Smooth muscle cell (in vitro differentiated cells): ENCODE data around the gene THEMIS2. TPM values are rescaled to one million over a fixed set of nuclear protein-coding genes. Genes with fewer than 3 reads are reported as not detected.

Experiments
- DNase-seq: peaks from one replicate; lab custom pipeline; 2025; ENCODE audit not compliant: unreplicated experiment; lab: John Stamatoyannopoulos, UW
- H2AFZ ChIP-seq: fragments of 200-600 bp; sonication (generic); 2 replicates; pipeline ENCODE4 v1.6.0; 2016; ENCODE audit warnings: antibody characterized with exemption, low read depth, mild to moderate bottlenecking
- H3F3A ChIP-seq: fragments of 200-600 bp; sonication (generic); 2 replicates; pipeline ENCODE4 v1.6.0; 2017; ENCODE audit warnings: antibody characterized with exemption, low read depth
- H3K27ac ChIP-seq: fragments of 200-600 bp; sonication (generic); 2 replicates; pipeline ENCODE4 v1.5.1; 2016; ENCODE audit warnings: low read depth, mild to moderate bottlenecking
- H3K27me3 ChIP-seq: fragments of 200-600 bp; sonication (generic); 2 replicates; pipeline ENCODE4 v1.6.1; 2016; ENCODE audit warnings: low read depth, mild to moderate bottlenecking
- H3K36me3 ChIP-seq: fragments of 200-600 bp; sonication (generic); 2 replicates; pipeline ENCODE4 v1.5.1; 2016; ENCODE audit warnings: low read depth
- H3K4me1 ChIP-seq: fragments of 200-600 bp; sonication (generic); 2 replicates; pipeline ENCODE4 v1.5.1; 2016; ENCODE audit warnings: low read depth
- H3K4me2 ChIP-seq: fragments of 200-600 bp; sonication (generic); 2 replicates; pipeline ENCODE4 v1.6.0; 2016; ENCODE audit warnings: mild to moderate bottlenecking
- H3K4me3 ChIP-seq: fragments of 200-600 bp; sonication (generic); 2 replicates; pipeline ENCODE4 v1.5.1; 2016; ENCODE audit warnings: mild to moderate bottlenecking
- H3K79me2 ChIP-seq: fragments of 200-600 bp; sonication (generic); 2 replicates; pipeline ENCODE4 v1.6.0; 2016; ENCODE audit warnings: low read depth, mild to moderate bottlenecking
- H3K9ac ChIP-seq: fragments of 200-600 bp; sonication (generic); 2 replicates; pipeline ENCODE4 v1.6.0; 2016; ENCODE audit warnings: low read depth
- H3K9me3 ChIP-seq: fragments of 200-600 bp; sonication (generic); replicated peaks from 2 replicates; pipeline ENCODE4 v1.5.1; 2016; ENCODE audit warnings: low read depth
- H4K20me1 ChIP-seq: fragments of 200-600 bp; sonication (generic); 2 replicates; pipeline ENCODE4 v1.6.0; 2016; ENCODE audit warnings: low read depth
- CTCF ChIP-seq: fragments of 200-600 bp; sonication (generic); IDR thresholded peaks from 2 replicates; pipeline ENCODE4 v1.5.1; 2017; ENCODE audit warnings: borderline replicate concordance, mild to moderate bottlenecking, antibody characterized with exemption; ENCODE audit not compliant: insufficient read depth, poor library complexity, severe bottlenecking
- WGBS: methylation state at CpG from one replicate; pipeline ENCODE4 v1.1.7; 2016; ENCODE audit warnings: low lambda C conversion rate; 5-methylcytosine and 5-hydroxymethylcytosine counted together
- polyA plus RNA-seq: library from polyadenylated mRNA; unstranded; fragments of >200 nt; fragmentation: Nextera tagmentation; extraction: Ambion mirVana; gene quantifications from 2 replicates; pipeline ENCODE4 v1.2.1, GENCODE V29; 2016
- total RNA-seq: library from RNA; depleted of rRNA; stranded (reverse); fragments of >200 nt; gene quantifications from 2 replicates; pipeline ENCODE4 v1.2.3, GENCODE V29; 2014

THEMIS2 gene
- total and polyA plus RNA-seq, 2 experiments from 2014 or later: 1.6 to 4.6 TPM

- no peak overlapping the region for H3K4me3 ChIP-seq
- no peak for DNase-seq
- 90% methylated on average over 8 of the region's 8 CpGs for WGBS
- no peak overlapping the region for H3K9ac ChIP-seq
- no peak for TF ChIP-seq CTCF
- no peaks in the 10 kb centered on the region for H3K79me2 ChIP-seq
- no peak overlapping the region for H3K27ac ChIP-seq
- H3K4me2 ChIP-seq: no peak overlapping the region
- no peaks in the 10 kb centered on the region for H3K36me3 ChIP-seq
- no peak overlapping the region for H2AFZ ChIP-seq
- no peaks in the 10 kb centered on the region for H4K20me1 ChIP-seq
- no peaks in the 10 kb centered on the region for H3F3A ChIP-seq
- H3K4me1 ChIP-seq: no peaks in the 10 kb centered on the region
- H3K27me3 ChIP-seq: no peaks in the 10 kb centered on the region
- H3K9me3 ChIP-seq: no peaks in the 10 kb centered on the region
These were observed 15.1 kb downstream of the THEMIS2 start for GRCh38 chr1:27887215-27888021.

DNA sequence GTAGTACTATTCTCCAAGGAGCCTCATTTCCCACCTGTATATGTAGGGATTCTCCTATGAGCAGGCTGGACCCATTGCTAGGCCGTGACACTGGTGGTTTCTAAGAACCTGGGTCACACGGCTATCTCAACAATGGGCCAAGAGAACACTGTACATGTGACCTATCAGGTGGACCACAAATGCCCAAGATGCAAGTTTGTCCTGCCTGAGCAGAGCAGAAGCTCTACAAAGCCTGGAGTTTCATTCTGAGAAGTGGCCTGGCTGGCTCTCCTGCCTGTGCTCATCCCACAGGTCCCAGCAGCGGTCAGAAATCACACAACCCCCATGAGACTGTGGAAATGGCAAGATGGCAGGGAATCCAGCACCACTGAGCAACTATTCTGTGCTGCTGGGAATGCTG, 17.2 kb downstream of the THEMIS2 start:
- H3K4me2 ChIP-seq: no peak overlapping the region
- TF ChIP-seq CTCF: no peak
- 97% methylated on average over 3 of the region's 3 CpGs for WGBS
- H2AFZ ChIP-seq: no peak overlapping the region
- H3K4me1 ChIP-seq: no peaks in the 10 kb centered on the region
- no peak overlapping the region for H3K27ac ChIP-seq
- no peaks in the 10 kb centered on the region for H4K20me1 ChIP-seq
- no peak for DNase-seq
- H3K79me2 ChIP-seq: no peaks in the 10 kb centered on the region
- no peak overlapping the region for H3K9ac ChIP-seq
- H3K36me3 ChIP-seq: peaks cover 5% of the 10 kb centered on the region
- H3K27me3 ChIP-seq: no peaks in the 10 kb centered on the region
- no peaks in the 10 kb centered on the region for H3F3A ChIP-seq
- H3K4me3 ChIP-seq: no peak overlapping the region
- H3K9me3 ChIP-seq: no peaks in the 10 kb centered on the region

- Histone ChIP-seq H3K4me2 (no peak overlapping the region), H2AFZ (no peak overlapping the region), H3K27ac (no peak overlapping the region), H3F3A (no peaks in the 10 kb centered on the region), H3K4me3 (no peak overlapping the region), H3K79me2 (no peaks in the 10 kb centered on the region), H4K20me1 (no peaks in the 10 kb centered on the region), H3K36me3 (peaks cover 6% of the 10 kb centered on the region), H3K9me3 (no peaks in the 10 kb centered on the region), H3K27me3 (no peaks in the 10 kb centered on the region), H3K9ac (no peak overlapping the region), H3K4me1 (no peaks in the 10 kb centered on the region)
- WGBS: 97% methylated on average over 7 of the region's 7 CpGs
- no peak for TF ChIP-seq CTCF
- DNase-seq: no peak
These were observed 19.0 kb downstream of the THEMIS2 start for GRCh38 chr1:27891196-27891889.
